ENCODE data around the gene CNOT6L.

CNOT6L gene

GRCh38 chr4:77703666-77704065 lies 115.5 kb downstream of the CNOT6L start:
- no peak for TF ChIP-seq CTCF (IDR thresholded peaks at IDR 0.05; ENCODE audit: borderline replicate concordance, insufficient read depth, low read depth, low read length)
- H3K4me3 ChIP-seq (ENCODE audit: low read depth, low read length) = no peak overlapping the region

- no peak for TF ChIP-seq CTCF (IDR thresholded peaks at IDR 0.05; ENCODE audit: borderline replicate concordance, insufficient read depth, low read depth, low read length)
- H3K4me3 ChIP-seq (ENCODE audit: low read depth, low read length) = no peak overlapping the region
These were observed 118.0 kb downstream of the CNOT6L start for GRCh38 chr4:77701121-77701520.

- TF ChIP-seq CTCF (IDR thresholded peaks at IDR 0.05; ENCODE audit: borderline replicate concordance, insufficient read depth, low read depth, low read length) = no peak
- H3K4me3 ChIP-seq (ENCODE audit: low read depth, low read length) = no peak overlapping the region
These were observed 119.4 kb downstream of the CNOT6L start for GRCh38 chr4:77699731-77700210.

- no peak overlapping the region for H3K4me3 ChIP-seq (ENCODE audit: low read depth, low read length)
- TF ChIP-seq CTCF (IDR thresholded peaks at IDR 0.05; ENCODE audit: borderline replicate concordance, insufficient read depth, low read depth, low read length) = no peak
These were observed 121.1 kb downstream of the CNOT6L start for GRCh38 chr4:77697860-77698590.

- no peak overlapping the region for H3K4me3 ChIP-seq (ENCODE audit: low read depth, low read length)
- TF ChIP-seq CTCF (IDR thresholded peaks at IDR 0.05; ENCODE audit: borderline replicate concordance, insufficient read depth, low read depth, low read length) = no peak
These were observed 123.4 kb downstream of the CNOT6L start for GRCh38 chr4:77695774-77696173.

- no peak for TF ChIP-seq CTCF (IDR thresholded peaks at IDR 0.05; ENCODE audit: borderline replicate concordance, insufficient read depth, low read depth, low read length)
These were observed 126.2 kb downstream of the CNOT6L start for GRCh38 chr4:77692847-77693432.

GRCh38 chr4:77681792-77682191 lies 137.4 kb downstream of the CNOT6L start:
- H3K4me3 ChIP-seq (ENCODE audit: low read depth, low read length) = no peak overlapping the region
- no peak for TF ChIP-seq CTCF (IDR thresholded peaks at IDR 0.05; ENCODE audit: borderline replicate concordance, insufficient read depth, low read depth, low read length)

More at GRCh38 chr4:77692847-77693432, 126.2 kb downstream of the CNOT6L start:
- H3K4me3 ChIP-seq (ENCODE audit: low read depth, low read length) = no peak overlapping the region

Data from GM12875 (cell line).